PC-3 (cell line): ENCODE measurements around the gene SIRT2. TPM values are rescaled to one million over a fixed set of nuclear protein-coding genes. Genes with fewer than 3 reads are reported as not detected.

Source experiments
- ATAC-seq: fragments of 200-7000 bp; cut with Tn5 transposase; 2 replicates; pipeline ENCODE4 v1.9.1; 2020; ENCODE audit warnings: mild to moderate bottlenecking, moderate library complexity
- BruUV-seq: library from RNA; stranded (reverse); fragments of 400-500 nt; replicated peaks from 2 replicates; lab custom pipeline; 2021; lab: Mats Ljungman, UMichigan
- CTCF ChIA-PET: fragments of 300-600 bp; sonication (Branson Sonifier 250); formaldehyde crosslinking; loops from one replicate; lab custom pipeline; 2022; ENCODE audit warnings: antibody characterized with exemption; lab: Charles Lee
- POLR2A ChIA-PET: fragments of 300-600 bp; sonication (Branson Sonifier 250); formaldehyde crosslinking; loops from one replicate; lab custom pipeline; 2022; ENCODE audit warnings: antibody characterized with exemption; ENCODE audit not compliant: unreplicated experiment; lab: Charles Lee
- DNase-seq: peaks from one replicate; pipeline ENCODE4 v3.0.0-alpha.2; 2015
- H2AFZ ChIP-seq: fragments of 300-600 bp; sonication (generic); 2 replicates; pipeline ENCODE4 v1.6.0; 2016; ENCODE audit warnings: antibody characterized with exemption, low read length
- H3F3A ChIP-seq: fragments of 300-600 bp; sonication (generic); one replicate; pipeline ENCODE4 v1.6.0; 2017; ENCODE audit warnings: antibody characterized with exemption, low read length, control low read depth, mild to moderate bottlenecking; ENCODE audit not compliant: unreplicated experiment
- H3K27ac ChIP-seq: fragments of 300-600 bp; sonication (generic); 2 replicates; pipeline ENCODE4 v1.5.1; 2016; ENCODE audit warnings: mild to moderate bottlenecking, low read length
- H3K27me3 ChIP-seq: fragments of 300-600 bp; sonication (generic); 2 replicates; pipeline ENCODE4 v1.6.1; 2016; ENCODE audit warnings: low read length, mixed read lengths
- H3K36me3 ChIP-seq: fragments of 300-600 bp; sonication (generic); 2 replicates; pipeline ENCODE4 v1.6.1; 2016; ENCODE audit warnings: low read depth, mixed run types, low read length, mixed read lengths
- H3K4me1 ChIP-seq: fragments of 300-600 bp; sonication (generic); 2 replicates; pipeline ENCODE4 v1.5.1; 2016; ENCODE audit warnings: low read length; ENCODE audit not compliant: insufficient read depth
- H3K4me2 ChIP-seq: fragments of 300-600 bp; sonication (generic); 2 replicates; pipeline ENCODE4 v1.6.0; 2016; ENCODE audit warnings: low read length
- H3K4me3 ChIP-seq: fragments of 300-600 bp; sonication (generic); 2 replicates; pipeline ENCODE4 v1.5.1; 2016; ENCODE audit warnings: mild to moderate bottlenecking, low read length, mixed read lengths
- H3K79me2 ChIP-seq: fragments of 300-600 bp; sonication (generic); 2 replicates; pipeline ENCODE4 v1.6.1; 2017; ENCODE audit warnings: low read length, mixed read lengths
- H3K9ac ChIP-seq: fragments of 300-600 bp; sonication (generic); 2 replicates; pipeline ENCODE4 v1.6.0; 2016; ENCODE audit warnings: mild to moderate bottlenecking, low read length
- H3K9me2 ChIP-seq: fragments of 300-600 bp; sonication (generic); replicated peaks from 2 replicates; pipeline ENCODE4 v1.6.1; 2016; ENCODE audit warnings: mixed run types, low read length, mixed read lengths
- H3K9me3 ChIP-seq: fragments of 300-600 bp; sonication (generic); 2 replicates; pipeline ENCODE4 v1.6.1; 2016; ENCODE audit warnings: low read length, mixed read lengths
- H4K20me1 ChIP-seq: fragments of 300-600 bp; sonication (generic); 2 replicates; pipeline ENCODE4 v1.6.1; 2016; ENCODE audit warnings: low read length, mixed read lengths
- EZH2 ChIP-seq: fragments of 300-600 bp; sonication (generic); IDR thresholded peaks from one replicate; pipeline ENCODE4 v1.6.1; 2017; ENCODE audit warnings: antibody characterized with exemption, mild to moderate bottlenecking, low read length; ENCODE audit not compliant: unreplicated experiment
- EZH2phosphoT487 ChIP-seq: fragments of 300-600 bp; sonication (generic); IDR thresholded peaks from 2 replicates; pipeline ENCODE4 v1.6.1; 2018; ENCODE audit warnings: mild to moderate bottlenecking, antibody characterized with exemption, low read length, borderline replicate concordance
- intact Hi-C: fragments of 100-400 bp; cut with micrococcal nuclease; formaldehyde crosslinking; loops from 2 replicates; pipeline ENCODE4 v1.9.0; 2023
- total RNA-seq: library from RNA; depleted of rRNA; stranded (reverse); fragments of >200 nt; gene quantifications from 2 replicates; pipeline ENCODE4 v1.2.3, GENCODE V29; 2014
- TF ChIP-seq, protein P1 (sequence below): fragments of 300-600 bp; sonication (generic); conservative IDR thresholded peaks from 2 replicates; pipeline ENCODE4 v1.5.1; 2017; ENCODE audit warnings: antibody characterized with exemption, low read depth, mild to moderate bottlenecking, low read length

The SIRT2 gene
- total RNA-seq, 1 experiment from 2014 or later, result 37.9 TPM

DNA sequence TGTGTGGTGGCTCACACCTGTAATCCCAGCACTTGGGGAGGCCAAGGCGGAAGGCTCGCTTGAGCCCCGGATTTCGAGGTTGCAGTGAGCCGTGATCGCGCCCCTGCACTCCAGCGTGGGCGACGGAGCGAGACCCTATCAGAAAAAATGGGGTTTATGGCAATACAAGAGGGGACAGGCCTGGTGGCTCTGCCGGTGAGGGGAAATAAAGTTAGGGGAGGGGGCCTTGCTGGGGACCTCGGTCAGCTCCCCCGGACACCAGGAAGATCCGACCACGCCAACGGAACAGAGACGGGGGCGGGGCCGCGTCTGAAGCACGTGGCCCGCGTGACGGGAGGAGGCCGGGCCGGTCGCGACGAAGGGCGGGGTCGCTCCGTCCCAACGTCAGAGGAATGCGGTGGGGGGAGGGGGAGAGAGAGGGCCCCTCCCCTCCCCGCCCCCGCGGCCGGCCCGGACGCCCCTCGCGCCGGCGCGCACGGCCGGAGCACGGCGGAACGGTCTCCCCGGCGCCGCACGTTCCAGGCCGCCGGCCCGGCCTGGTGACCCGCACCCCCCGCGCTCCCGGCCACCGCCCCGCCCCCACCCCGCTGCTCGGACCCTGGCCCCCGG, 47.7 kb downstream of the SIRT2 start:
- peaks cover 33% of the 10 kb centered on the region for H3K79me2 ChIP-seq
- peak; percentile 18 for ATAC-seq
- H3K4me2 ChIP-seq, result peak overlapping the region; percentile 97
- peak; percentile 91 for DNase-seq
- TF ChIP-seq EZH2phosphoT487 (no peak), EZH2 (no peak)
- TF ChIP-seq, protein P1, sequence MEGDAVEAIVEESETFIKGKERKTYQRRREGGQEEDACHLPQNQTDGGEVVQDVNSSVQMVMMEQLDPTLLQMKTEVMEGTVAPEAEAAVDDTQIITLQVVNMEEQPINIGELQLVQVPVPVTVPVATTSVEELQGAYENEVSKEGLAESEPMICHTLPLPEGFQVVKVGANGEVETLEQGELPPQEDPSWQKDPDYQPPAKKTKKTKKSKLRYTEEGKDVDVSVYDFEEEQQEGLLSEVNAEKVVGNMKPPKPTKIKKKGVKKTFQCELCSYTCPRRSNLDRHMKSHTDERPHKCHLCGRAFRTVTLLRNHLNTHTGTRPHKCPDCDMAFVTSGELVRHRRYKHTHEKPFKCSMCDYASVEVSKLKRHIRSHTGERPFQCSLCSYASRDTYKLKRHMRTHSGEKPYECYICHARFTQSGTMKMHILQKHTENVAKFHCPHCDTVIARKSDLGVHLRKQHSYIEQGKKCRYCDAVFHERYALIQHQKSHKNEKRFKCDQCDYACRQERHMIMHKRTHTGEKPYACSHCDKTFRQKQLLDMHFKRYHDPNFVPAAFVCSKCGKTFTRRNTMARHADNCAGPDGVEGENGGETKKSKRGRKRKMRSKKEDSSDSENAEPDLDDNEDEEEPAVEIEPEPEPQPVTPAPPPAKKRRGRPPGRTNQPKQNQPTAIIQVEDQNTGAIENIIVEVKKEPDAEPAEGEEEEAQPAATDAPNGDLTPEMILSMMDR, result no peak
- no TSS peak for BruUV-seq
- intact Hi-C loops, result loop anchor here (5.0 kb wide), 1 partner anchor 46 kb away; the partner anchor contains the start of genes NFKBIB and SIRT2
- H3K9me3 ChIP-seq, result no peaks in the 10 kb centered on the region
- ChIA-PET CTCF (no interaction called here), POLR2A (interaction anchor here (0.6 kb wide), 1 partner anchor 79 kb away, joined by 3 read pairs; the partner anchor contains the start of genes MRPS12 and SARS2)
- peak overlapping the region; percentile 83 for H3K4me3 ChIP-seq
- peak overlapping the region; percentile 46; the same call in 1 of the 2 replicates for H2AFZ ChIP-seq
- H3K4me1 ChIP-seq, result peaks cover 28% of the 10 kb centered on the region
- peak overlapping the region; percentile 88 for H3K9ac ChIP-seq
- H3K27me3 ChIP-seq, result no peaks in the 10 kb centered on the region
- H3K36me3 ChIP-seq, result peaks cover 14% of the 10 kb centered on the region
- H3K27ac ChIP-seq, result peak overlapping the region; percentile 78
- peaks cover 19% of the 10 kb centered on the region; the same call in 1 of the 2 replicates for H4K20me1 ChIP-seq
- H3K9me2 ChIP-seq, result no peaks in the 10 kb centered on the region
- no peaks in the 10 kb centered on the region for H3F3A ChIP-seq

DNA sequence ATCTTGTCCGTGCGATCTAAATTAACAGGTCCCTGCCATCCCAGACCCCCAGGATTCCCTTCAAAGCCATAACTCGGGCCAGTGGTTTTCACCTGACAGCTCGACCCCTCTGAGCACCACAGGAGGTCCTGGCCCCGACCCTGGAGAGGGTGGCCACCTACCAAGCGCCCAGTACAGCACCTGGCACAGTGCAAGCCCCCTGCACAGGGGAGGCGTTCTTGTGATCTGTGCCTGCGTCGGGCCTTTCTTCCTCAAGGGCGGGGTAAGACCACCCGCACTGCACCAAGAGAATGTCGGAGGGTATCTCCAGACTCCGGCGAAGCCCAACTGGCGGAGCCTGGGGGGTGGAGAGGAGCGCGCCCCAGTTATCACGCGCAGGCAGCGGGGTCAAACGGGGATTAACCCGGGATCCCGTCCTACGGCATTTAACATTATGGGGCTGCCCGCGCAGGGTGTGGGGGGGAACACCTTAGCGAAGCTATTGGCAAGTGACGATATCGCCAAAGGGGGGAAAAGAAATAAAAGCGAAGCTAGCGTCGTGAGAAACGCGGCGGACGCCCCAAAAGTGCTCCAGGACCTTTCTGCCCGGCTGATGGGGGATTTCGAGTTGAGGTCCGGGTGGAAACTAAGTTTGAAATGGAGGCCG, 48.3 kb downstream of the SIRT2 start:
- peaks cover 19% of the 10 kb centered on the region; the same call in 1 of the 2 replicates for H4K20me1 ChIP-seq
- H3K36me3 ChIP-seq, result peaks cover 16% of the 10 kb centered on the region
- no peaks in the 10 kb centered on the region for H3K9me3 ChIP-seq
- peak overlapping the region; percentile 95 for H3K4me2 ChIP-seq
- peaks cover 39% of the 10 kb centered on the region for H3K79me2 ChIP-seq
- no peaks in the 10 kb centered on the region for H3F3A ChIP-seq
- CTCF ChIA-PET, result interaction anchor here (0.6 kb wide), 1 partner anchor 12 kb away, joined by 4 read pairs; no protein-coding TSS in a partner anchor
- POLR2A ChIA-PET, result interaction anchor here (0.6 kb wide), 1 partner anchor 80 kb away, joined by 3 read pairs; the partner anchor contains the start of genes MRPS12 and SARS2
- H3K9ac ChIP-seq, result peak overlapping the region; percentile 85
- DNase-seq (no peak), ATAC-seq (no peak)
- TSS peak; percentile 87 for BruUV-seq
- TF ChIP-seq EZH2phosphoT487 (no peak), EZH2 (no peak)
- TF ChIP-seq, protein P1, result no peak
- intact Hi-C loops, result loop anchor here (1.0 to 5.0 kb wide), 2 partner anchors 46 to 79 kb away; partner anchors contain the start of genes MRPS12, NFKBIB, SARS2 and SIRT2
- H3K4me1 ChIP-seq, result peaks cover 28% of the 10 kb centered on the region
- peak overlapping the region; percentile 51; the same call in 1 of the 2 replicates for H2AFZ ChIP-seq
- peak overlapping the region; percentile 65 for H3K4me3 ChIP-seq
- no peaks in the 10 kb centered on the region for H3K9me2 ChIP-seq
- peak overlapping the region; percentile 74 for H3K27ac ChIP-seq
- no peaks in the 10 kb centered on the region for H3K27me3 ChIP-seq
